HL-60 (cell line): ENCODE measurements around the gene SNRPD2.

ENCODE experiments used
- DNase-seq, 2 experiments: peaks; one replicate each; pipeline ENCODE4 v3.0.0-alpha.2; 2010 to 2020; ENCODE audit warnings: low read depth in 1 of 2, low spot score in 1 of 2
- H3K27ac ChIP-seq: fragments of 250-450 bp; sonication (Bioruptor Pico); replicated peaks from 2 replicates; pipeline ENCODE4 v1.5.1; 2020; ENCODE audit warnings: mild to moderate bottlenecking, moderate library complexity
- H3K27me3 ChIP-seq: fragments of 250-450 bp; sonication (Bioruptor Pico); 2 replicates; pipeline ENCODE4 v1.5.1; 2021; ENCODE audit warnings: mild to moderate bottlenecking, moderate library complexity; ENCODE audit not compliant: insufficient read depth, poor library complexity, severe bottlenecking
- H3K4me3 ChIP-seq: replicated peaks from 2 replicates; pipeline ENCODE4 v1.5.1; 2011; ENCODE audit warnings: mild to moderate bottlenecking, control low read depth, low read length; ENCODE audit not compliant: insufficient read depth
- CTCF ChIP-seq: IDR thresholded peaks from one replicate; pipeline ENCODE4 v1.5.1; 2011; ENCODE audit warnings: low read length, control low read depth, inconsistent platforms; ENCODE audit not compliant: insufficient read depth
- GABPA ChIP-seq: IDR thresholded peaks from 2 replicates; pipeline ENCODE4 v1.6.1; 2012; ENCODE audit warnings: low read depth
- POLR2AphosphoS5 ChIP-seq: IDR thresholded peaks from 2 replicates; pipeline ENCODE4 v1.6.1; 2012; ENCODE audit warnings: low read depth
- SPI1 ChIP-seq: IDR thresholded peaks from 2 replicates; pipeline ENCODE4 v1.6.1; 2012; ENCODE audit warnings: low read depth, mild to moderate bottlenecking, borderline replicate concordance
- TF ChIP-seq, protein P1 (sequence below): IDR thresholded peaks from 2 replicates; pipeline ENCODE4 v1.6.1; 2012; ENCODE audit warnings: low read depth; ENCODE audit not compliant: insufficient replicate concordance

The SNRPD2 gene

GRCh38 chr19:45664575-45664974, 27.2 kb downstream of the SNRPD2 start:
- Histone ChIP-seq H3K27ac (no peak overlapping the region), H3K4me3 (no peak overlapping the region), H3K27me3 (no peaks in the 10 kb centered on the region)
- TF ChIP-seq CTCF (no peak), POLR2AphosphoS5 (no peak), GABPA (no peak), SPI1 (no peak)
- TF ChIP-seq, protein P1, sequence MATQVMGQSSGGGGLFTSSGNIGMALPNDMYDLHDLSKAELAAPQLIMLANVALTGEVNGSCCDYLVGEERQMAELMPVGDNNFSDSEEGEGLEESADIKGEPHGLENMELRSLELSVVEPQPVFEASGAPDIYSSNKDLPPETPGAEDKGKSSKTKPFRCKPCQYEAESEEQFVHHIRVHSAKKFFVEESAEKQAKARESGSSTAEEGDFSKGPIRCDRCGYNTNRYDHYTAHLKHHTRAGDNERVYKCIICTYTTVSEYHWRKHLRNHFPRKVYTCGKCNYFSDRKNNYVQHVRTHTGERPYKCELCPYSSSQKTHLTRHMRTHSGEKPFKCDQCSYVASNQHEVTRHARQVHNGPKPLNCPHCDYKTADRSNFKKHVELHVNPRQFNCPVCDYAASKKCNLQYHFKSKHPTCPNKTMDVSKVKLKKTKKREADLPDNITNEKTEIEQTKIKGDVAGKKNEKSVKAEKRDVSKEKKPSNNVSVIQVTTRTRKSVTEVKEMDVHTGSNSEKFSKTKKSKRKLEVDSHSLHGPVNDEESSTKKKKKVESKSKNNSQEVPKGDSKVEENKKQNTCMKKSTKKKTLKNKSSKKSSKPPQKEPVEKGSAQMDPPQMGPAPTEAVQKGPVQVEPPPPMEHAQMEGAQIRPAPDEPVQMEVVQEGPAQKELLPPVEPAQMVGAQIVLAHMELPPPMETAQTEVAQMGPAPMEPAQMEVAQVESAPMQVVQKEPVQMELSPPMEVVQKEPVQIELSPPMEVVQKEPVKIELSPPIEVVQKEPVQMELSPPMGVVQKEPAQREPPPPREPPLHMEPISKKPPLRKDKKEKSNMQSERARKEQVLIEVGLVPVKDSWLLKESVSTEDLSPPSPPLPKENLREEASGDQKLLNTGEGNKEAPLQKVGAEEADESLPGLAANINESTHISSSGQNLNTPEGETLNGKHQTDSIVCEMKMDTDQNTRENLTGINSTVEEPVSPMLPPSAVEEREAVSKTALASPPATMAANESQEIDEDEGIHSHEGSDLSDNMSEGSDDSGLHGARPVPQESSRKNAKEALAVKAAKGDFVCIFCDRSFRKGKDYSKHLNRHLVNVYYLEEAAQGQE = no peak
- DNase-seq = no peak

DNA sequence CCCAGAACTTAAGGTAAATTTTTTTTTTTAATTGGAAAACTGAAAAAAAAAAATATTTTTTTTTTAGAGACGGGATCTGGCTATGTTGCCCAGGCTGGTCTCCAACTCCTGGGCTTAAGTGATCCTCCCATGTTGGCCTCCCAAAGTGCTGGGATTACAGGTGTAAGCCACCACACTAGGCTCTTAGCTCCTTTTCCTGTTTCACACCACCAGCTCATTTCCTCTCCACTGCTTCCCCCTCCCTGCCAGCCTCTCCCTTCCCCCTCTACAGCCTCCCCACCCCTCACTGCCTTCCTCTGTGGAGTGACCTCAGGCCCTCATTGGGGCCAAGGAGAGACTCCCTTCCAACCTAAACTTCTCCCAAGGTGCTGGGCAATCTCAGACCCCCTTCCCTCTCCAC, 28.0 kb downstream of the SNRPD2 start:
- TF ChIP-seq CTCF (no peak), SPI1 (no peak), GABPA (no peak), POLR2AphosphoS5 (no peak)
- TF ChIP-seq, protein P1 = no peak
- no peaks in the 10 kb centered on the region for H3K27me3 ChIP-seq
- no peak overlapping the region for H3K27ac ChIP-seq
- peak in 1 of 2 experiments; percentile 26 for DNase-seq
- H3K4me3 ChIP-seq = no peak overlapping the region

GRCh38 chr19:45660636-45661035, 31.1 kb downstream of the SNRPD2 start:
- H3K27me3 ChIP-seq = no peaks in the 10 kb centered on the region
- no peak overlapping the region for H3K4me3 ChIP-seq
- DNase-seq = no peak
- H3K27ac ChIP-seq = no peak overlapping the region
- TF ChIP-seq GABPA = no peak
- TF ChIP-seq, protein P1 = no peak
- no peak for TF ChIP-seq SPI1
- no peak for TF ChIP-seq CTCF
- no peak for TF ChIP-seq POLR2AphosphoS5
